ENCODE measurements around the gene TNFRSF19. TPM values are rescaled to one million over a fixed set of nuclear protein-coding genes. Genes with fewer than 3 reads are reported as not detected.
A peak's percentile ranks its signal among the peaks of the same experiment; 100 is the strongest.

TNFRSF19 gene
- total and polyA plus RNA-seq, 12 donors: 17.8 to 49.6 (median 30.6) TPM

DNA sequence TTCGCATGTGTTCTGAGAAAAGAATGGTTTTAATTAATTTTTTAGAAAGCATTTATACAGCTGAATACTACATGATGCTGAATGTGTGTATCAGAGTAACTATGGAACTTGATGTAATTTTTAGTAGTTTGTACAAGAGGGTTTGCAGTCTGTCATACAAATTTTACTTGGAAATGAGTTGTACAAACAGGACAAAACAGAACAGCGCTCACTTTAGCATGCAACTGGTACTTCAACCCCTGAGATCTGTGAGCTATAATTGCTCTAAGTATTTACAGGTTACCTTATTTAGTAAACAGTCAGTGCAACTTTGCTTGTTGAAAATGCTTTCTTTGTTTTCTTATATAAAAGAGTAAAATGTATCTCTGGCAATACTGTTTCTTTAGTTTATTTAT is 706 bp downstream of the TNFRSF19 start:
- H3K27ac ChIP-seq: peak overlapping the region; percentile 67 to 87 (median 78)
- ATAC-seq (peak in 5 of 8 donors; percentile 41 to 77 (median 69)), DNase-seq (no peak)
- H3K9me3 ChIP-seq: no peaks in the 10 kb centered on the region
- peak overlapping the region; percentile 5 to 65 (median 48) for H3K4me3 ChIP-seq
- intact Hi-C loops (cut with DNase I): loop anchor here in 6 of 10 donors (2.0 to 10.0 kb wide), 6 partner anchors 59 to 304 kb away; no protein-coding TSS in a partner anchor
- WGBS, 2 donors: 26 to 48% methylated on average over 2 of the region's 2 CpGs
- H3K36me3 ChIP-seq: no peaks in the 10 kb centered on the region
- H3K27me3 ChIP-seq: peaks cover 0 to 36% (median 0%) of the 10 kb centered on the region in 7 donors
- TF ChIP-seq, protein P1, sequence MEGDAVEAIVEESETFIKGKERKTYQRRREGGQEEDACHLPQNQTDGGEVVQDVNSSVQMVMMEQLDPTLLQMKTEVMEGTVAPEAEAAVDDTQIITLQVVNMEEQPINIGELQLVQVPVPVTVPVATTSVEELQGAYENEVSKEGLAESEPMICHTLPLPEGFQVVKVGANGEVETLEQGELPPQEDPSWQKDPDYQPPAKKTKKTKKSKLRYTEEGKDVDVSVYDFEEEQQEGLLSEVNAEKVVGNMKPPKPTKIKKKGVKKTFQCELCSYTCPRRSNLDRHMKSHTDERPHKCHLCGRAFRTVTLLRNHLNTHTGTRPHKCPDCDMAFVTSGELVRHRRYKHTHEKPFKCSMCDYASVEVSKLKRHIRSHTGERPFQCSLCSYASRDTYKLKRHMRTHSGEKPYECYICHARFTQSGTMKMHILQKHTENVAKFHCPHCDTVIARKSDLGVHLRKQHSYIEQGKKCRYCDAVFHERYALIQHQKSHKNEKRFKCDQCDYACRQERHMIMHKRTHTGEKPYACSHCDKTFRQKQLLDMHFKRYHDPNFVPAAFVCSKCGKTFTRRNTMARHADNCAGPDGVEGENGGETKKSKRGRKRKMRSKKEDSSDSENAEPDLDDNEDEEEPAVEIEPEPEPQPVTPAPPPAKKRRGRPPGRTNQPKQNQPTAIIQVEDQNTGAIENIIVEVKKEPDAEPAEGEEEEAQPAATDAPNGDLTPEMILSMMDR (IDR thresholded peaks at IDR 0.05): peak in 7 of 9 donors; percentile 12 to 49 (median 23)
- H3K4me1 ChIP-seq: peaks cover 0 to 19% (median 5%) of the 10 kb centered on the region in 9 donors

DNA sequence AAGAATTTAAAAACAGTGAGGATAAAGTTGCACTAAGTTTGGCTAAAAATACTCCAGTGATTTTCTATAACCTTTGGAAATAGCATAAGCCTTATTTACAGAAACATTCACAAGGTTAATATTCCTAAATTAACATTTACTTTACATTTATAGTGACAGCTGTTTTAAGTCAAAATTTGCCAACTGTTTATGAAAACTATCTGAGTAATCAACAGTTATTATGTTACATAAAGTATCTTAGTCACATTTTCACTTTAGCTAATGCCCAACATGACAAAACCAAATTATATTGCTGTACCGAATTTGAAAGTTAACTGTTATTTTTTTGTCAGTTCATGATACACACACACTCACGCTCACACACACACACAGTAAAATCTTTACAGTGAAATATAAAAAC is 1.2 kb downstream of the TNFRSF19 start:
- intact Hi-C loops (cut with DNase I): loop anchor here in 6 of 10 donors (2.0 to 10.0 kb wide), 6 partner anchors 59 to 303 kb away; no protein-coding TSS in a partner anchor
- H3K27ac ChIP-seq: peak overlapping the region; percentile 59 to 87 (median 78)
- WGBS, 2 donors: 25 to 48% methylated on average over 2 of the region's 2 CpGs
- DNase-seq (no peak), ATAC-seq (no peak)
- H3K4me3 ChIP-seq: peak overlapping the region; percentile 5 to 65 (median 48)
- peaks cover 0 to 24% (median 5%) of the 10 kb centered on the region in 9 donors for H3K4me1 ChIP-seq
- no peaks in the 10 kb centered on the region for H3K36me3 ChIP-seq
- TF ChIP-seq, protein P1 (IDR thresholded peaks at IDR 0.05): no peak
- peaks cover 0 to 36% (median 0%) of the 10 kb centered on the region in 7 donors for H3K27me3 ChIP-seq
- H3K9me3 ChIP-seq: no peaks in the 10 kb centered on the region

DNA sequence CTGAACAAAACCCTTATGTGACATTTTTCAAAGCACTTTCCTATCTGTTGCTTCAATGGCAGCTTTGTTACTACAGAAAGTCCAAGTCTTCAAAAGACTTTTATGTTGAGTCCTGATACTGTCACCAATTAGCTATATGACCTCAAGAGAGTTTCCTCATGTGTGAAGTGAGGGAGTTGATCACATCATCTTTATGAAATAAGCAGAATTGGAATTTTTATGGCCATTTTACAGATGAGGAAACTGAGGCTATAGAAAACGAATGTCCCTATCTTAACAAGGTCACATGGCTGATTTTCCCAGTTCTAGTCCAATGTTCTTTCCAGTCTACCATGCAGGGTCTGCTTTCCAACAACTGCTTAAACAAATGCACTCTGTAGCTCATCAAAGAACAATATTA is 2.6 kb downstream of the TNFRSF19 start:
- DNase-seq (no peak), ATAC-seq (no peak)
- no peaks in the 10 kb centered on the region for H3K36me3 ChIP-seq
- H3K27me3 ChIP-seq: peaks cover 0 to 36% (median 0%) of the 10 kb centered on the region in 7 donors
- H3K27ac ChIP-seq: peak overlapping the region in 6 of 10 donors; percentile 67 to 87 (median 81)
- TF ChIP-seq, protein P1 (IDR thresholded peaks at IDR 0.05): no peak
- intact Hi-C loops (cut with DNase I): loop anchor here in 6 of 10 donors (2.0 to 10.0 kb wide), 6 partner anchors 61 to 302 kb away; no protein-coding TSS in a partner anchor
- H3K4me1 ChIP-seq: peaks cover 0 to 34% (median 9%) of the 10 kb centered on the region in 9 donors
- peak overlapping the region in 9 of 10 donors; percentile 38 to 65 (median 48) for H3K4me3 ChIP-seq
- 33 to 48% methylated on average over 1 of the region's 1 CpG for WGBS, 2 donors
- no peaks in the 10 kb centered on the region for H3K9me3 ChIP-seq

DNA sequence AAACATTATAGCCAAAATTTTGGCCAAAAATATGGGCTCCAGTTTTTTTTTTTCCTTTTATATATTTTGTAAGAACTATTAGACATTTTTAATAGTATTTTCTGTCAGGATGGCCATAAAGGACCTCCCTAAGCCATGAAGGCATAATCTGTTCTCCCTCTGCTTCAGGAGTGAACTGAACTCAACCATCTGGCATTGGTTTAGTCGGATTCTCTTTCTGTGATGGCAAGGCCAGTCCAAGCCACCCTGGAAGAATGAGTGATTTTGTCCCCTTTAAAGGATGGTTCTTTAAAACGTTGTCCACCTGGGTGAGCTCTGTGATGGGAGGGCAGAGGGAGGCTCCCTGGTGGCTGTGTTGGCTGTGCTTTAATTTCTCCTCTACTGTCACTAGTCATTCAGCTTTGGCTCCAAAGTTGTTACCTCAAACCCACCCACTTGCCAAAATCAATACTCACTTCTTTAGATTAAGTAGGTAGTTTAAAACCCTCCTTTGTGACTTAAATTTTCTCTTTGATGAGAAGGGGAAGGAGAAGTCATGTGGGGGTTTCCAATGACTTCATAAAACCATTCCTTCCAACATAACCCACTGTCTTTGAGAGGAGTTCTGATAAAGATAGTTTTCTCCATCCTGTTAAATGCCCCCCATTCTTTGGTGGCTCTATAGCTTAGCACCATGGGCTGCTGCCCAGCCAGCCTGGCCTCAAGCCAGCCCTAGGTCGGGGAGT is 4.4 kb downstream of the TNFRSF19 start:
- TF ChIP-seq, protein P1 (IDR thresholded peaks at IDR 0.05): no peak
- no peak for DNase-seq
- Histone ChIP-seq H3K36me3 (no peaks in the 10 kb centered on the region), H3K27me3 (peaks cover 0 to 28% (median 0%) of the 10 kb centered on the region in 7 donors), H3K4me3 (no peak overlapping the region), H3K27ac (peak overlapping the region in 3 of 10 donors; percentile 11 to 52 (median 38)), H3K4me1 (peaks cover 0 to 42% (median 11%) of the 10 kb centered on the region in 9 donors), H3K9me3 (no peaks in the 10 kb centered on the region)
- WGBS, 2 donors: 50 to 57% methylated on average over 3 of the region's 3 CpGs
- no peak for ATAC-seq
- intact Hi-C loops (cut with DNase I): loop anchor here in 9 of 10 donors (5.0 to 10.0 kb wide), 9 partner anchors 62 to 303 kb away; no protein-coding TSS in a partner anchor
